ENCODE results near the gene AP1S1.
A peak's percentile ranks its signal among the peaks of the same experiment; 100 is the strongest.
"Not testable (repeated sequence)": the region's sequence is repeated elsewhere in the genome, so short reads cannot be mapped to it uniquely, and the experiment has no call there.

Gene AP1S1
- 3.2 to 4.9 (median 4.4) reads per million in 4 donors for total RNA-seq

DNA sequence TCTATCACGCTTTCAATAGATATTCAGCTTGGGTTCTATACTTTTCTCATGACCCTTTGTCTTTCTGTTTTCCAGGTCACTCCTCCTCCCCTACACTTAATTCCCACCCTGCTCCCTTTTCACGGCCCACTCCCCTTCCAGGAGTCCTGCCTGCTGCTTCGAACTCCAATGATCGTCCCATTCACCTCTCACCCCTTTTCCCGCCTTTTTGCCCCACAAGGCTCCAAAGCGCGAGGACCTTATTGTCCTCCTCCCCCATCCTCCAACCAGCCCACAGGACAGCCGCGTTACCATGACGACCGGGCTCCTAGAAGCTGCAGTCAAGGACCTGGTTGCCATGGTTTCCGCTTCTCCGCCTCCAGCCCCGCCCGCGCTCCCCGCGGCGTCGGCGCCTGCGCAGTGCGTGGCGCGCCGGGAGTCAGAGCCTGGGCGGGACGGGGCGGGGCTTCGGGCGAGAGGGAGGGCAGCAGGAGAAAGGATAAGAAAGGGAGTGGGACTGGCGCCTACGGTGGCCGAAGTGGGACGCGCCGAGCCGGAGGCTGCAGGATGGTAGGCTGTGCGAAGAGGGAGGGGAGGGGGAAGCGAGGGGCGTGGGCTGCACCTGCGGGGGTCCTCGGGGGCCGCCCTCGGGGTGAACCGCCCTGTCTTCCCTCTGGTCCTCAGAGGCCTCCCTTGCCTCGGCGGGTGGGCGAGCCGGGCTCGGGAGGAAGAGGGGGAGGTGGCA is at the start of gene AP1S1:
AP1S1 (plus strand) TSS at position 508 of the 724 bp plus-strand sequence; CDS start at position 547, 39 bp downstream.
- peak; percentile 83 to 96 (median 87) for DNase-seq

DNA sequence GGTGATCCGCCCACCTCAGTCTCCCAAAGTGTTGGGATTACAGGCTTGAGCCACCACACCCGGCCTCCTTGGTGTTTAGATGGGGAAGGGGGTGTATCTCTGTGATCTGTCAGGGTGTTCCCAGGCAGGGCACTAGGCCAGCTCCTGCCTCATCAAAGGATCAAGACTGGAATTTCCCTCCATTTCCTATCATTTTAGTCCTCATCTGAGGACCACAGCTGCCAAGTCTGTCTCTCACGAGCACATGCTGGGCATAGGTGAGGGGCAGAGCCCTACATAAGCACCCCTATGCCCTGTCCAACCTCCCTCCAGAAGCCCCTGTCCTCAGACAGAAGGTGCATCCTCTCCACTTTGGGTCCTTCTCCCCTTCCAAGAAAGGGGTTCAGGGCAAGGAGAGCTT is 49.5 kb upstream of the AP1S1 start:
- no peak for DNase-seq

DNA sequence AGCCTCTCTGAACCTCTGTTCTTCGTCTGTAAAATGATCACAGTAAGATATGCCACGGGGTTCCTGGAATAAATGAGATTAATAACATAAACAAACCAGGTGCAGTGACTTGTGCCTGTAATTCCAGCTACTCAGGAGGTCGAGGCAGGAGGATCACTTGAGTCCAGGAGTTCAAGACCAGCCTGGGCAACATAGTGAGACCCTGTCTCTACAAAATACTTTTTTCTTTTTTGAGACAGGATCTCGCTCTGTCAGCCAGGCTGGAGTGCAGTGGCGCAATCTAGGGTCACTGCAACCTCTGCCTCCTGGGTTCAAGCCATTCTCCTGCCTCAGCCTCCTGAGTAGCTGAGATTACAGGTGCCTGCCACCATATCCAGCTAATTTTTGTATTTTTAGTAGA is 49.0 kb upstream of the AP1S1 start:
- not testable (repeated sequence) for DNase-seq

DNA sequence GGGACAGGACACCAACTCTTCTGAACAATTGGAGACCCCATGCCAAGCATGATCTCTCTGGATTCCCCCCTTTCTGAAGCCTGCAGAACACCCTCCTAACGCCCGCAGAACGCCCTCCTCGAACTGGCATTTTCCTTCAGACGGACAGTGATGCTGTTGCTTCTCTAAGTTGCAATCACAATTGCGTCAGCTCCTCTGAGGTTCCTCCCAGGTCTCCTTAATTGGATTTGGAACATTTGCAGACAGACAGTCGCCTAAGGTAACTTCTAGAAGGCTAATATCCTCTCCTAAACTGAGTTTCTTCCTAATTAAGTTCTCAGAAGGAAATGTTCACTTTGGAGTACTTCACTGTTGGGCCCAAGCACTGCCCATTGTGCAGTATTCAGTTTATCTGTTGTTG is 47.9 kb upstream of the AP1S1 start:
- DNase-seq: no peak

DNA sequence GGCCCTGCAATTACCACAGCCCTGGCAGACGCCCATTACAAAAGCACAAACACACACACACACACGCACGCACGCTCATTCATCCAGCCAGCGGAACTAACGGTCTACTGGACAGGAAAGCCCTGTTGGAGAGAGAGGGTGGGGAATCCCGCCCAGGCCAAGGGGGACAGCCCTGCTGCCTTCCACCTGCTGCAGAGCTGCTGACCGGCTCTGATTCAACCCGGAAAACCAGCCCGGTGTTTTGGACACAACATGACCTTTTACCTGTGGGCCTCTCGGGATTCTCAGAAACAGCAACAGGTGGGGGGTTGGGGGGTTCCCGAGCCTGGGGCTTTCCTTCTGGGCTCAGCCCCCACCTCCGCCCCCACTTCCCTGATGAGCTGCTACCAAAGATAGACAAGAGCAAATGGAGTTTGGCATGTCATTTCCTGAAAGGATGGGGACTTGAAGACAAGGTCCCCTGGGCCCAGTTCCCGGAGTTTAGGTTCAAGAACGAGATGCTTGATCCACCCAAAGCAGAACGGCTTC is 45.9 kb upstream of the AP1S1 start:
- no peak for DNase-seq

DNA sequence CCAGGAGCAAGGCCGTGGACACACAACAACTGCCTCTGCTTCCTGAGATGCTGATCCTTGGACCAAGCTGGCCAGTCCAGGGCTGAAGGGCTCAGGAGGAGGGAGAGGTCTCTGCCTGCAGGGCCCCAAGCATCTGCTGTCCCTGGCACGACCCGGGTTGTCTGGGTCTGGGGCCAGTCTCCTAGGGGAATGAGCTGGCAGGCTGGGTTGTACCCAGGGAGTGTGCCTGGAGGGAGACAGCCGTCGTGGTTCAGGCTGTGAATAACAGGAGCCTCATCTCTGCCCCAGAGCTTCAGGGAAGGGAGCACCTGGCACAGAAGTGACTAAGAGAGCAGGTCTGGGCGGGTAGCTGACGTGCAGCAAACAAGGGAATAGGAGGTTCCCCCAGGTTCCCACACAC is 45.3 kb upstream of the AP1S1 start:
- no peak for DNase-seq

DNA sequence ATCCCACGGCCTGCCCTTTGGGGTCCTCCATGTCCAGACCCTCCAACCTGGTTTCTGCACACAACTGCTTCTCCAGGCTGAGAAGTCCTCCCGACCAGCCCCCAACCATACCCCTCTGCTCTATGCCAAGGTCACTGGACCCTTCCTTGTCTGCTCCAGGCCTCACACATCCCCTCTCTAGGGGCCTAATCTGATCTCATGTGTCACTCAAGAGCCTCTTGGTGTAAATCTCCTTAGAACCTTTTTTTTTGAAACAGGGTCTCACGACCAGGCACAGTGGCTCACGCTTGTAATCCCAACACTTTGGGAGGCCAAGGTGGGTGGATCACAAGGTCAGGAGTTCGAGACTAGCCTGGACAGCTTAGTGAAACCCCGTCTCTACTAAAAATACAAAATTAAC is 44.9 kb upstream of the AP1S1 start:
- no peak for DNase-seq

DNA sequence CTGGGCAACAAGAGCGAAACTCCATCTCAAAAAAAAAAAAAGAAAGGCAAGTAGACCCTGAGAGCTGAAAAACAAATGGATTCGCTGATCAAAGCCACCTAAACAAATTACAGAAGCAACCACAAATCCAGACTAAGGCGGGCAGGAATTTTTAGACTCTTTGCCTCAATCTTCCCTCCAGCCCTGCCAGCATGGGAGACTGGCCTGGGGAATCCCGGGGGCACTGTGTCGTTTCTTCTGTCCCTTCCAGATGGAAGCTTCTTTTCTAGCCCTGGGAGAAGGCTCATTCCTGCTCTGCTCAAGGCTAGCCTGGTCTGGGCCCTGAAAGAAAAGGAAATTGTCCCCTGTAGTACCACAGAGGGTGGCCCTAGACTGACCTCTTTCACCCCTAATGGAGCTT is 43.0 kb upstream of the AP1S1 start:
- DNase-seq: no peak

DNA sequence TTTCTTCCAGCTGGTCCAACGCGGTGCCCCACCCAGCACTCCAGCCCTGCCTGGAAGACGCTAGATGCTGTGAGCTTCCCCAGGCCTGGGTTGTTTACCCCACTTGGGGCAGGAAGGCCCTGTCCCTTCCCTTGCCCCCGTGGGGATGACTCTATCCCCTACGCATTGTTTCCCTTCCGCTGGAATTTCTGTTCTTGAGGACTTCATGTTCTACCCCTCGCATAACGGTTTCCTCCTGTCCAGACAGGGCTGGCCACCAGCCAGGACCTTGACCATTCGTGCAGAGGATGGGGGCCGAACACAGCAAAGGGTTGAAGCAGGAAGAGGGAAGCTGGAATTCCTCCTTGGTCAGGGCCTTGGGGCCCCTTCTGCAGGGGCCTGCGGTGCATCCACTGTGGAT is 42.0 kb upstream of the AP1S1 start:
- DNase-seq: no peak

DNA sequence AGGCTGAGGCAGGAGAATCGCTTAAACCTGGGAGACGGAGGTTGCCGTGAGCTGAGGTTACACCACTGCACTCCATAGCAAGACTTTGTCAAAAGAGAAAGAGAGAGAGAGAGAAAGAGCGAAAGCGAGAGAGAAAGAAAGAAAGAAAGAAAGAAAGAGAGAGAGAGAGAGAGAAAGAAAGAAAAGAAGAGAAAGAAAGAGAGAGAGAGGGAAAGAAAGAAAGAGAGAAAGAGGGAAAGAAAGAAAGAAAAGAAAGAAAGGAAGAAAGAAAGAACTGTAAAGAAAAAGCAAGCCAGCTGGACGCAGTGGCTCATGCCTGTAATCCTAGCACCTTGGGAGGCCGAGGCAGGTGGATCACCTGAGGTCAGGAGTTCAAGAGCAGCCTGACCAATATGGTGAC is 41.1 kb upstream of the AP1S1 start:
- not testable (repeated sequence) for DNase-seq

DNA sequence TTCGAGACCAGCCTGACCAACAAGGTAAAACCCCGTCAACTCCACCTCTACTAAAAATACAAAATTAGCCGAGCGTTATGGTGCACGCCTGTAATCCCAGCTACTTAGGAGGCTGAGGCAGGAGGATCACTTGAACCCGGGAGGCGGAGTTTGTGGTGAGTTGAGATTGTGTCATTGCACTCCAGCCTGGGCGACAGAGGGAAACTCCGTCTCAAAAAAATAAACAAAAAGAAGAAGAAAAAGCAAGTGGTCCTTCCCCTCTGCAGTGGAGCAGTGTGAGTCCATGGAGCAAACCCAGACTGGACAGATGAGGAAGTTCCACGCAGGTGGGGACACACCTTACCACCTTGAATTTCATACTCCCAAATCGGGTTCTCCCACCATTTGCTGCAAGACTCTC is 40.4 kb upstream of the AP1S1 start:
- DNase-seq: no peak

DNA sequence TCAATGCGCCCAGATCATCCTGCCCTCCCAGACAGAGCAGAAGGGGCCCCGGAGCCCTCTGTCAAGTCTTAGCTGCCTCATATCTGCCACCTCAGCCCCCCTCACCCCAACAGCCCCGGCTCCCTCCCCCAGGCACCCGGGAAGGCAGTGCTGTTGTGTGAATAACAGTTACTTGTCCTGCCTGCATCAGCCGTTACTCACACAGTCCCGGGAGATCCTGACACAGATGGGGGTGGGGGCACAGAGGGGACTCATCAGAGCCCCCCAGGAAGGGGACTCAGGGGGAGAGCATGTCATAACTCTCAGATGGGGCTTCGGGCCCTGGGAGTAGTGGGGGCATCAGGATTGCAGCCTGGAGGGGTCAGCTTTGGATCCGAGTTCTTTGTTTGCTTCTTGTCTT is 39.8 kb upstream of the AP1S1 start:
- no peak for DNase-seq

DNA sequence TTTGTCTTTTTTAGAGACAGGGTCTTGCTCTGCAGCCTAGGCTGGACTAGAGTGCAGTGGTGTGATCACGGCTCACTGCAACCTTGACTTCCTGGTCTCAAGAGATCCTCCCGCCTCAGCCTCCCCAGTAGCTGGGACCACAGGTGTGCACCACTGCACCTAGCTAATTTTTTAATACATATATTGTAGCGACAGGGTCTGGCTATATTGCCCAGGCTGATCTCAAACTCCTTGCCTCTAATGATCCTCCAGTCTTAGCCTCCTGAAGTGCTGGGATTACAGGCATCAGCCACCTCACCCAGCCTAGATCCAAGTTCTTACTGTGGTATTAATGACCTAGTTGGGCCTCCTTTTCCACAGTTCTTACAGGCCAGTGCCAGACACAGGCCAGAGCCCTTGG is 39.1 kb upstream of the AP1S1 start:
- DNase-seq: no peak

DNA sequence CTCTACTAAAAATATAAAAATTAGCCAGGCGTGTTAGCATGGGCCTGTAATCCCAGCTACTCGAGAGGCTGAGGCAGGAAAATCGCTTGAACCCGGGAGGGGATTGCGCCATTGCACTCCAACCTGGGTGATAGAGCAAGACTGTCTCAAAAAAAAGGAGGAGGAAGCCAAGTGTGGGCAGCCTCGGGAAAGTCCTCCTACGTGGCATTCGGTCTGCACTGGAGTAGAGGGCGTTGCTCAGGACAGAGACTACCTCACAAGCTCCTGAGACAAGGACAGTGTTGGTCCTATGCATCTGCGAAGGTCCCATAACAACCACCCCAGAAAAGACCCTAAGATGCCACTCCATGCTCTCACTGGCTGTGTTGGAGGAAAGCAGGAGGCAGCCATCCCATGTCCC is 37.4 kb upstream of the AP1S1 start:
- DNase-seq: no peak

DNA sequence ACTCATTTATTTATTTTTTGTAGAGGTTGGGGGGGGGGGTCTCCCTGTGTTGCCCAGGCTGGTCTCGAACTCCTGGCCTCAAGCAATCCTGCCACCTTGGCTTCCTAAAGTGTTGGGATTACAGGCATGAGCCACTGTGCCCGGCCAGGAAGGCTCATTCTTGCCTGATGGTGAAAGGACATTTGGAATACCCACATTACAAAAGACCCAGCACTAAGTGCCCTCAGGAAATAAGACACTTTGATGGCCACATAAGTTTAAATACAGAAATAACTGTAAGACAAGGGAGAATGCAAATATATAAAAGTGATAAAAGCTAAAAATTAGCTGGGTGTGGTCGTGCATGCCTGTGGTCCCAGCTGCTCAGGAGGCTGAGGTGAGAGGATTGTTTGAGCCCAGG is 35.4 kb upstream of the AP1S1 start:
- no peak for DNase-seq

DNA sequence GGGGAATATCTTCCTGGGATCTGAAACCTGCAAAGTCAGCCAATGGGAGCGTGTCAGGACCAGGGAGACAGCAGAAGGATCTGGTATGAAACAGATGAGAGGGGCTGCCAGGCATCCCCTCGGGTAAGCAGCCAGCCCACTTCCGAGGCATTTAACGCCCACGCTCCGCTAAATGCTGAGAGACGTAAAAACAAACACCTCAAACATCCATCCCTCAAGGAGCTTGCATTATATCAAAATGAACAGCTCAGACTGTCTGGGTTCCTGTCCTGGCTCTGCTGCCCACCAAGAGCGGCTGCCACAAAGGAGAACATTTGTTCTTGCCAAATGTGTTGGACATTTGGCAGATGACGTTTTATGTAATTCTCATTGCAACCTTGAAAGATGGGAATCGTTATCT is 34.4 kb upstream of the AP1S1 start:
- no peak for DNase-seq

DNA sequence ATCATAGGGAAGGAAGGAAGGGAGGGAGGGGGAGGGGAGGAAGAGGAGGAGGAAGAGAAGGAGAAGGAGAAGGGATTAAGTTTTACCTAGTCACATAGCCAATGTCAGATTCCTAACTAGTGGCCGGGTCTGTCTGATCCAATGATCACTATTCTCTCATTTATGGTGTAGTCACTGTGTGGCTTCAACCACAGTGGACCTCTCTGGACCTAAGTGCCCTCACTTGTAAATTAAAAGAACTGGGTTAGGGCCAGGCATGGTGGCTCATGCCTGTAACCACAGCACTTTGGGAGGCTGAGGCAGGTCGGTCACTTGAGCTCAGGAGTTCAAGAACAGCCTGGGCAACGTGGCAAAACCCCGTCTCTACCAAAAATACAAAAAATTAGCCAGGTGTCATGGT is 34.0 kb upstream of the AP1S1 start:
- no peak for DNase-seq

DNA sequence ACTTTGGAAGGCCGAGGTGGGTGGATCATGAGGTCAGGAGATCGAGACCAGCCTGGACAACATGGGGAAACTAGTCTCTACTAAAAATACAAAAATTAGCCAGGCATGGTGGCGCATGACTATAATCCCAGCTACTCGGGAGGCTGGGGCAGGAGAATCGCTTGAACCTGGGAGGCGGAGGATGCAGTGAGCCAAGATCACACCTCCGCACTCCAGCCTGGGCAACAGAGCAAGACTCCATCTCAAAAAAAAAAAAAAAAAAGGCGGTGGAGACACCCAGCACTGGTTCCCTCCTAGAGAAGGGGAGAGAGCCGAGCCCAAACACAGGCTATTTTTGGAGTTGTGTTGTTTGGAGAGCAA is 32.7 kb upstream of the AP1S1 start:
- not testable (repeated sequence) for DNase-seq

DNA sequence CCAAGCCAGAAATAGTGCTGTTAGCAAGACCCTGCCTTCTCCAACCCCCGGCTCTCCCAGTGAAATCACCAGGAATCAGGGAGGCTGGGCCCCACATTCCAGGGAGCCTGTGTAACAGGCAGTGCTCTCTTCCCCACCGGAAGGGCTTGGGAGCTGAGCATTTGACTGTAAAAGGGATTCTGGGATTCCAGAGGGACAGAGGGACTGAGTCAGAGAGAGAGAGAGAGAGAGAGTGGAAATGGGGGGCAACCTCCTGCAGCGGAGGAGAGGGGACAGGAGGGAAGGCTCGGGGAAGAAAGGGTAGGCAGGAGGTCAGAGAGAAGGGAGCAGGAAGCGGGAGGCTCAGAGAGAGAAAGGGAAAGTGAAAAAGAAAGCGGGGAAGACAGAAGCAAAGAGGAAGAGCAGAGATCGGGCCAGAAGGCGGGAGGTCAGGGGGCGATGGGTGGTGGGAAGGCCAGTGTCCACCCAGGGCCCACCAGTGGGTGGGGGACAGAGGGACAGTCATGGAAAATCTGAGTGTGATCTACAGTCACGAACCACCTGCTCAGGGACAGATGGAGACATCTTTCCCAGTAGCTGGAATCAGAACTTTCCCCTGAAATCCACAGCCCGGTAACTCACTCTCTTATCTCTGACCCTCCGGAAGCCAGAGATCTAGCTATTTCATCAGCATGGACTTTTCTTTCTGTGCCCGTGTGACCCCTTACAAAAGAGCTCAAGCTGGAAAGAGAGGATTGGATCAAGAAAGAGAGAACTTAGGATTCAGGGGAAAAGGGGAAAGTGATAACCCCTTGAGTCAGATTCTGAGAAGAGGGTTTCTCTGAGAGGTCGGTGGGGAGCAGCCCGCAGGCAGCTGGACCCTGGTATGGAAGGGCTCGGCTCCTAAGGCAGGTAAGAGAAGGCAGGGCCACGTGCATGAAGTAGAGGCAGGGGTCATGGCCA is 32.0 kb upstream of the AP1S1 start:
- DNase-seq: no peak

DNA sequence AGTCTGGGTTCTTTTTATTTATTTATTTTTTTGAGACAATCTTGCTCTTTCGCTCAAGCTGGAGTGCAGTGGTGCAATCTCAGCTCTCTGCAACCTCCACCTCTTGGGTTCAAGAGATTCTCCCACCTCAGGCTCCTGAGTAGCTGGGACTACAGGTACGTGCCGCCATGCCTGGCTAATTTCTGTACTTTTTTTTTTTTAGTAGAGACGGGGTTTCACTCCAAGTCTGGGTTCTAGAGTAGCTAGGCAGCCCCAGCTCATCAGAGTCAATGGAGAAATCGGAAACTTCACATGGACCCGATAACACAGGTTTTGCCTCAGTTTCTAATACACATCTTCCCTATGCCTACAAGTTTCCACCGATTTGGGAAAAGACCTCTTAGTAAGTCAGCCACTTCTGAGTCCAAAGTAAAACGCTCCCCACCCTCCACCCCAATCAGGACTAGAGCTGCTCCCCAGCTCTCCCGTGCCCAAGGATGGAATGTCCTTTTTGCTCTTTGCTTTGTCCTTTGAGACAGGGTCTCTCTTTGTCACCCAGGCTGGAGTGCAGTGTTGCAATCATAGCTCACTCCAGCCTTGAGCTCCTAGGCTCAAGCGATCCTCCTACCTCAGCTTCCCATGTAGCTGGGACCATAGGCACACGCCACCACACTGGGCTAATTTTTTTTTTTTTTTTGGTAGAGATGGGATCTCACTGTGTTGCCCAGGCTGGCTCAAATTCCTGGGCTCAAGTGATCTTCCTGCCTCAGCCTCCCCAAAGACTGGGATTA is 31.2 kb upstream of the AP1S1 start:
- DNase-seq: no peak

DNA sequence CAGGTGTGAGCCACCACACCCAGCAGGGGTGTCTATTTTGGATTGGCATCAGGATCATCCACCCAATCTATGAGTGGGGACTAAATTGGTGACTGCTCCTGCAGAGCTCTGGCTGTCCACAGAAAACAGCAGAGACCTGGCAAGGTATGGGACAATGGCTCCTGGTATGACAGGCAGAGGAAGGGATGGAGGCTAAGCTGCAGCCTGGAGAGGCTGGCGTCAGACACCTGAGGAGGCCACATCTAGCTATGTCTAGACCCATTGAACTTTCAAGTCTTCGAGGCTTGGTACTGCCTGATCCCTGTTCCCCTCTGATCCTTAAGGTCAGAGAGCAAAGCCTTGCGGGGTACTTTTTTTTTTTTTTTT is 30.6 kb upstream of the AP1S1 start:
- no peak for DNase-seq

DNA sequence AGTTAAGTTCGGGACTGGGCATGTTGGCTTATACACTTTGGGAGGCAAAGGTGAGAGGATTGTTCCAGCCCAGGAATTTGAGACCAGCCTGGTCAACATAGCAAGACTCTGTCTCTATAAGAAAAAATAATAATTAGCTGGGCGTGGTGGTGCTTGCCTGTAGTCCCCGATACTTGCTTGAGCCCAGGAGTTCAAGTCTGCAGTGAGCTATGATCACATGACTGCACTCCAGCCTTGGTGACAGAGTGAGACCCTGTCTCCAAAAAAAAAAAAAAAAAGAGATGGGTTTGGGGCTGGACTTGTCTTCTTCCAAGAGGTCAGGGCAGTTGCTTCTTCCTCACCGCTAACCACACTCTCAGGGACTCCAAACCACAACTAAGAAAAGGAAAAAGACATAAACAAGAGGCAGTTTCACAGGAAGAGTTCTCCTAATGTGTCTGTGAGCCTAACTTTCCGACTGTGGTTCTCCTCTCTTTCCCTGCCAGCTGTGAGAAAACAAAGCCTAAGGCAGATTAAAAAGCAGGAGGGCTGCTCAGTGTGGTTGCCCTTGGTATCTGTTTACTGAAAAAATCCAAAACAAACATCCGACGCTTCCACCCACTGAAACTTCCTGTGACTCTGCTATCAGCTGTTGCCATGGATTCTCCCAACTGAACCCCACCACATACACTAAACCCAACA is 29.8 kb upstream of the AP1S1 start:
- no peak for DNase-seq

All from T-helper 1 cell (primary cell).